Inflammatory macrophage (primary cell): ENCODE data around the gene CAPS2.
"Not testable (repeated sequence)": the region's sequence is repeated elsewhere in the genome, so short reads cannot be mapped to it uniquely, and the experiment has no call there.

ENCODE experiments used
- DNase-seq, 2 donors: peaks; one replicate each; pipeline ENCODE4 v3.0.0-alpha.2; 2020 to 2022
- total RNA-seq, 18 experiments: gene quantifications; one replicate each; lab custom pipeline; 2026; ENCODE audit warnings: mixed read lengths in 6 of 18, inconsistent platforms in 2 of 18; lab: John Stamatoyannopoulos, UW

Gene CAPS2
- 0.29 to 5.4 (median 1.8) reads per million in 18 experiments for total RNA-seq

DNA sequence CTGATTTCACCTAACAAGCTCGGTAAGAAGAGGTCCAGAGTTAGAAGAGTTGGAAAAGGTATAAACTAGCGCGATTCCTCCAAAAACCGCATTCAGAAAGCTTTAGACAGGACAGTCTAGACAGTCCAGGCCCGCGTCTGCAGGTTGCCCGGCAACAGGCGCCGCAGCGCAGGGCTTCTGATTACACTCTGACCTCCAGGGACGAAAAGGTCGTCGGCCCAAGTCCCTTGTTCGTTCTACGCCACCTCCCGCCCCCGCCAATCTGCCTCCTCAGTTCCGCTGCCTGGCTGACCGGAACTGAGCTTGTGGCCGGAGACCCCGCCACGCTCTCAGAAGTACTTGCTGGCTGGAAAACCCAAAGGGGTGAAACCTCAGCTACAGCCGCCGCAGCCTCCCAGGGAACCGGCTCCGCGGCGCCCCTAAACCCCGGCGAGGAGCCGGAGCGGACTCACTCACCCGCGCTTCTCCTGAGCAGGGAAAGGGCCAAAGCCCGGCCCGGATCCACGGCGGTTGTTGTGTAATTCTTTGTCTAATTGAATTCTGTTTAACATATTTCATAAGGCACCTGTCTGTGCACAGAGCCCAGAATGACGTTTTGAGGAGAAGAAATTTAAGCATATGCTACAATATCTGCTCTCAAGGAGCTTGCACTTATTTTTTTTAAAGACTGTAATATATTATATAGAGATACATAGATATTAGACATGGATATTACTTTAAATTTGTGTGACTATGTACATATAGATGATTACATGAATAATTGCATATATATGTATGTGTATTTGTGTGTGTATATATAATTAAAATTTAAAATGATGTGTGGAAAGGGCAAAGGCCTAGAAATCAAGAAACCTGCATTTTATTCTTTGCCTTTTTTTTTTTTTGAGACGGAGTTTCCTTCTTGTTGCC, at the start of gene CAPS2:
Gene CAPS2, minus strand, starts transcription at position 407 of the 909 bp plus-strand sequence. CDS start 3,826 bp downstream, outside the sequence.
- DNase-seq = peak; percentile 74 to 77

DNA sequence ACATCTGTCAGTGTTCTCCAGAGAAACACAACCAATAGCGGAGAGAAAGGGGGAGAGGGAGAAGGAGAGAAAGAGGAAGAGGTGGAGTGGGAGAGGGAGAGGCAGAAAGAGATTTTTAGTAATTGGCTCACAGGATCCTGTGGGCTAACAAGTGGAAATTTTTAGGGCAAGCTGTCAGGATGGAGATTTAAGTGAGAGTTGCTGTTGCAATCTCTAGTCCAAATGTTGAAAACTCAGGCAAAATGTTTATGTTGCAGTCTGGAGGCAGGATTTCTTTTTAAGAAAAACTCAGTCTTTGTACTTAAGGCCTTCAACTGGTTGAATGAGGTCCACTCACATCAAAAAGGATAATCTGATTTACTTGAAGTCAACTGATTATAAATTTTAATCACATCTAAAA, 48.2 kb upstream of the CAPS2 start:
- DNase-seq = no peak

DNA sequence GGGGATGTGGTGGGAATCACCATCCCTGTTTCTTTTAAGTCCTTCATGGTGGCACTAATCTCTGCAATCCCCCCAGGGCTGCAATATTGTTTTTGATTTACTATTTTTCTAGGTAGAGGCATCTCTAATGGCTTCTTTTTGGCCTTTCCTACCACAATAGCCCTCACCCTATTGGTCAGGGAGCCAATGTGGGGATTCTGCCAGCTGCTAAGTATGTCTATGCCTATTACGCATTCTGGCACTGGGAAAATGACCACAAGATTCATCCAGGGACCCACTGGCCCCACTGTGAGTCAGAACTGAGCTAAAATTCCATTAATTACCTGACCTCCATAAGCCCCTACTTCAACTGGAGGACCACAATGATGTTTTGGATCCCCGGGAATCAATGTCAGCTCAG, 44.8 kb upstream of the CAPS2 start:
- no peak for DNase-seq

DNA sequence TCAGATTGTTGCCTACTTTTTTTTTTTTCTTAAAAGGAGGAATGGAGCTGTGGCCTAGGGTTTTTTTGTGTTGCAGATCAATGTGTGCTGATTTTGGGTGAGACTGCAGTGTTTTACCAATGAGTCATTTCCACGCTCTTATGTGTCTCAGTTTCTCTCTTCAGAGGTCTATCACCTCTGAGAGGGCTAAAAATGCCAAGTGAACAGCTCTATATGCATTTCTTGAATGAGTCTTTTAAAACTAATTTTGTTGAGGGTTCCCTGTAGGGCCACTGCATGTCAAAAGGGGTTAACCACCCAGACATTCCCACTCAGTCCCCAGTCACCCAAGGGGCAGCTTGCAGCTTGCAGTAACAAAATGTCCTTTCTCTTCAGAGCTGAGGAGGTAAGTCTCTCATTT, 36.5 kb upstream of the CAPS2 start:
- no peak for DNase-seq

DNA sequence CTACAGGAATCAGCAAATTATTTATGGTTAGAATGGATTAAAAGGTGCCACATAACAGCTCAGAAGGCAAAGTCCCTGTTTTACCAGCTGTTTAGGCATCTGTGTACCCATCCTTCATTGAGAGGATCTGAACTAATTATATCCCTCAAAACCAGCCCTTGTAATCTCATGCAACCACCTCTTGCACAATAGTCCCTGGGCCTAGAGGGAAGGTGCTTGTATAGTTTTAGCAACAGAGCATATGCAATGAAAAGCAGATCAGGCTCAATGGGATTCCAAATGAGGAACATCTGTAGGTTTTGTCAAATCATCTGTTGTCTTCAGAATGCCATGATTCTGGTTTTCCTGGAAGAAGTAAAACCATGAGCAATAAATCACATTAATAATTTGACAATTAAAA, 34.8 kb upstream of the CAPS2 start:
- DNase-seq = peak; percentile 72 to 76

DNA sequence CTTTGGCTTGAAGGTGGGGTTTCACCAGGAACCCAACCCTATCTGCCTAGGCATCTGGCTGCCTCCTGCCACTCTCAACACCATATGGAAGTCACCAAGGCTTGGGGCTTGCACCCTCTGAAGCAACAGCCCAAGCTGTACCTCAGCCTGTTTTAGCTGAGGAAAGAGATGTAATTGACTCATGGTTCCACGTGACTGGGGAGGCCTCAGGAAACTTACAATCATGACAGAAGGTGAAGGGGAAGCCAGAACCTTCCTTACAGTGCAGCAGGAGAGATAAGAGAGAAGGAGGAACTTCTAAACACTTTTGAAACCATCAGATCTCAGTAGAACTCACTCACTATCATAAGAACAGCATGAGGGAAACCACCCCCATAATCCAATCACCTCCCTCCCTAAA, 31.3 kb upstream of the CAPS2 start:
- no peak for DNase-seq

DNA sequence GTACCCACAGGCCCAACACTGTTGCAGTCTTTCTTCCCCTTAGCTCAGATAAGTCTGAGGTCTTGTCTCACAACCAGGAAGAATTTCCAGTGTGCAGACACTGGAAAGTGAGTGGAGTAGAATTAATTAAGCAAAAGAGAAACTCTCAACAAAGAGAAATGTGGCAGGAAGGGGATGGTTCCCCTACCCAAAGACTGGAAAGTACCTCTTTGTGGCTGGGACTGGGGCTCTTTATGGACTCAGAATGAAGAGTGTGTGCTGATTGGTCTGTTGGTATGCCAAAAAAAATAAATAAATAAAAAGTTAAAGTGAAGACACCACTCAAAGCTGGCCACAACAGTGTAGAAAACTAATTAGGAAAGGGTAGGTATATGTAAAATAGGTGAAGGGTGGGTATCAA, 30.8 kb upstream of the CAPS2 start:
- DNase-seq = no peak

DNA sequence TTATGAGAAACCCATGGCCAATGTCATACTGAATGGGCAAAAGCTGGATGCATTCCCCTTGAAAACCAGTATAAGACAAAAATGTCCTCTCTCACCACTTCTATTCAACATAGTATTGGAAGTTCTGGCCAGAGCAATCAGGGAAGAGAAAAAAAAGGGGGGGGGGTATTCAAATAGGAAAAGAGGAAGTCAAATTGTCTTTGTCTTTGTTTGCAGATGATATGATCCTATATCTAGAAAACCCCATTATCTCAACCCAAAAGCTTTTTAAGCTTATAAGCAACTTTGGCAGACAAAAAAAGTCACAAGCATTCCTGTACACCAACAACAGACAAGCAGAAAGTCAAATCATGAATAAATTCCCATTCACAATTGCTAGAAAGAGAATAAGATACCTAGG, 23.9 kb upstream of the CAPS2 start:
- DNase-seq = no peak

DNA sequence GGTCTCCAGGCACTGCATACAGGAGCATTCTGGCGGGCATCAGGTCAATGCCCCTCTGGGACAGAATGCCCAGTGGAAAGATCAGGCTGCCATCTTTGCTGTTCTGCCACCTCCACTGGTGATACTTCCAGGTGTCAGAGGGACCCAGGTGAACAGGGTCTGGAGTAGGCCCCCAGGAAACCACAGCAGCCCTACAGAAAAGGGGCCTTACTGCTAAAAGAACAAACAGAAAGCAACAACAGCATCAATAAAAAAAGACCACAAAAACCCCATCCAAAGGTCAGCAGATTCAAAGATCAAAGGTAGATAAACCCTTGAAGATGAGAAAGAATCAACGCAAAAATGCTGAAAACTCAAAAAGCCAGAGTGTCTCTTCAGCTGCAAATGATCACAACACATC, 20.3 kb upstream of the CAPS2 start:
- DNase-seq = no peak

DNA sequence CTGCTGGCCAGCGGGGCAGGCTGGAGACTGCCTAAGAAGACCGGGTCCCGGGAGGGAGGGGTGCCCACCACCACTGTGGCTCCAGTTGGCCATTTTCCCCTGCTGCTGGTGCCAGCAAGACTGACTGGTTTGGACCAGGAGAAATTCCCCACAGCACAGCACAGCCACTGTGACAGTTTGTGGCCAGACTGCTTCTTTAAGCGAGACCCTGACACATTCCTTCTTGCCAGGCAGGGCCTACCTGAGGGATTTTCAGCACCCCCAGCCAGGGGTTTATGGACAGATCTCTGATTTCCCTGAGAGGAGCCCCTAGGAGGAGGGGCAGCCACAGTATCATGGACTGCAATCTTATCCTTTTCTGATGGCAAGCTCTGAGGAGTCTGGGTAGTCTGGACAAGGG, 19.8 kb upstream of the CAPS2 start:
- DNase-seq = no peak

DNA sequence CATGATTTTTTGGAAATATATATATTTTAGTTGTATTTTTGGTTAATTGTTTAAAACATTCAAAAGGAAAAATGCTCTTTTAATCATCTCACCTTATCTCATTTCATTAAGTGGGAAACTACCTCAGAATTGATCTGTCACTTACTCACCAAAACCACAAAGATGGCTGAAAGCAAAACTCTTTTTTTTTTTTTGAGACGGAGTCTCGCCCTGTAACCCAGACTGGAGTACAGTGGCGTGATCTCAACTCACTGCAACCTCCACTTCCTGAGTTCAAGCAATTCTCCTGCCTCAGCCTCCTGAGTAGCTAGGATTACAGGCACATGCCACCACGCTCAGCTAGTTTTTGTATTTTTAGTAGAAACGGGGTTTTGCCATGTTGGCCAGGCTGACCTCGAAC, 16.1 kb upstream of the CAPS2 start:
- not testable (repeated sequence) for DNase-seq

DNA sequence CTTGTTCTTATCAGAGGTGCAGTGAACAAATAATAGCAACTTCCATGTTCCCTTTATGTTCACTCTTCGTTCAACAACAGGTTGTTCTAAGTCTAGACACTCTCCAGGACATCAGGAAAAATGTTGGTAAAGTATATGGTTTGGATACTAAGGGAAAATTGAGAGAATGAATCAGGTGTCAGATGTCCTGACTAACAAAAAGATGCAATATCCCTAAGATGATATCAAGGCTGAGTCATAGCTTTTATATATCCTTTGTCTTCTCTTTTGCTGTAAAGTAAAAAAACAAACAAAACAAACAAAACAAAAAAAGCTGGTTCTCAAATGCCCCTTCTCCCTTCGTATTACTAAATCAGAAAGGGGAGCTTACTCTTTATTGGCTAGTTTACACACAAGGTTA, 15.4 kb upstream of the CAPS2 start:
- no peak for DNase-seq

DNA sequence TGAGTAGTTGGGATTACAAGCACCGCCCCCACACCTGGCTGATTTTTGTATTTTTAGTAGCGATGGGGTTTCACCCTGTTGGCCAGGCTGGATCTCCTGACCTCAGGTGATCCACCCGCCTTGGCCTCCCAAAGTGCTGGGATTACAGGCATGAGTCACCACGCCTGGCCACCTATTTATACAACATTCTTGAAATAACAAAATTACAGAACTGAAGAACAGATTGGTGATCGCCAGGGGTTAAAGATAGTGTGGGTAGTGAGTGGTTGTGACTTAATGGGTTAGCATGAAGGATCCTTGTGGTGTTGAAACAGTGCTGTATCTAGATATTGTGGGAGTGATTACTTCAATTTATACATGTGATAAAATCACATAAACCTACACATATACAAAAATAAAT, 11.7 kb upstream of the CAPS2 start:
- no peak for DNase-seq

DNA sequence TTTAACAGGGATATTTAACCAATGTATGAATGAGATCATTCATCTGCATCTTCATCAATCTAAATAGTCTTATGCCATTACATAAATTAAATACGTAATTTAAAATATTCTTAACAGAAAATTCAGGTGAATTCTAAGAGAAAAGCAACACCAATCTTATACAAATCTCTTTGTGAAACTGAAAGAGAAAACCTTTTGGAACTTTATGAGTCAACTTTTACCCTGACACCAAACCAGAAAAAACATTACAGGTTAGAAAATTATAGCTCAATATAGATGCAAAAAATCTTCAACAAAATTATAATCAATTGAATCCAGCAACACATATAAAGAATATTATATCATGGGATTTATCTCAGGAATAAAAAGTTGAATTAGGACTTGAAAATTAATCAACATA, 7.8 kb upstream of the CAPS2 start:
- DNase-seq = no peak

DNA sequence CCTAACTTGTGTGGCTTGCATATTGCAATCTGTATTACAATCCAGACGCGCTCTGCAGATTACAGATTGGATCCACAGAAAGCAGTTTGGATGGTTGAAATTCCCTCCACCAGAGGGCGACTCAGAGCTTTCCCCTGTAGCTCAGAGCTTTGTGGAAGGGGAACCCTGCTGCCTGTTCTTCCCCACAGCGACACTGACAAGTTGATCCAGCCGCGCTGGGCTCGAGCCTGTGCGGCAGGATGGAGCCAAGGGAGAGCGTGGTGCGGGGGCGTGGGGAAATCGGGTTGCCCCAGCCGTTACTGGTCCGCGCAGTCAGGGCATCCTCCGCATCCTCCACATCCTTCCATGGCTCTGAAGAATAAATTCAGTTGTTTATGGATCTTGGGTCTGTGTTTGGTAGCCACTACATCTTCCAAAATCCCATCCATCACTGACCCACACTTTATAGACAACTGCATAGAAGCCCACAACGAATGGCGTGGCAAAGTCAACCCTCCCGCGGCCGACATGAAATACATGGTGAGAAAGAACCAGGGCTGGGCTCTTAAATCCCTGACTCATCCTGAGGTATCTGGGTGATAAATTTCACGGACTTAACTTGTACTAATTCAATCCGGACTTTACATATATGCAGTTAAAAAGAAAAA, 4.4 kb upstream of the CAPS2 start, which contains the start of gene GLIPR1L1:
Gene GLIPR1L1, plus strand, starts transcription at position 287 of the 647 bp plus-strand sequence. Its CDS starts 59 bp downstream, at position 346.
- peak; percentile 92 for DNase-seq

DNA sequence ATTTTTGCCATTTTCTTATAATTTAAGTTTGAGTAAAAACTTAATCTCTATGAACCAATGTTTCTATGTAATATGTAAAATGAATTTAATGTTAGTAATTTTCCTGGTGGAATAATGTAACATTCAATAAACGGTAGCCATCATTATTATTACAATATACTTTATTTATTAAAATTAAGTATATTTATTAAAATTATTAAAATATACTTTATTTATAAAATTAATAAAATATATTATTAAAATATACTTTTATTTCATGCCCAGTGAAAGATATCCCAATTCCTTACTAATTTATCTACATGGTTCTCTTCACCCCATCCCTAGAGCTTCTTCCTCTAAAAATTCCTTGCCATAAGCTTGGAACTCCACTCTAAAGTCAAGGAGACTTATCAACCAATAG, 2.5 kb downstream of the CAPS2 start:
- DNase-seq = no peak

DNA sequence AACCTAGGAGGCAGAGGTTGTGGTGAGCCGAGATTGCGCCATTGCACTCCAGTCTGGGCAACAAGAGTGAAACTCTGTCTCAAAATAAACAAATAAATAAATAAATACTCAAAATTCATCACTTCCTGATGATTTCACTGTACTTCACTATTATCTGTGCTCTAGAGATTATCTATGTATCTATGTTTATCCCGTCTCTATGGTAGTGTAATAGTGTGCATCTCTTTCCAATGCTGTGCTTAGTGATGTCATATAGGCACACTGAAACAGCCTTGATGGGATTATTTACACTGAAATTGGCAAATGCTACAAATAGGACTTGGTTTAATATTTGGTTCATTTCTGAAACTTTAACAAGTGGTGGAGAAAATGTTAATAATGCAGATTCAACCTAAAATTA, 6.5 kb downstream of the CAPS2 start:
- no peak for DNase-seq

DNA sequence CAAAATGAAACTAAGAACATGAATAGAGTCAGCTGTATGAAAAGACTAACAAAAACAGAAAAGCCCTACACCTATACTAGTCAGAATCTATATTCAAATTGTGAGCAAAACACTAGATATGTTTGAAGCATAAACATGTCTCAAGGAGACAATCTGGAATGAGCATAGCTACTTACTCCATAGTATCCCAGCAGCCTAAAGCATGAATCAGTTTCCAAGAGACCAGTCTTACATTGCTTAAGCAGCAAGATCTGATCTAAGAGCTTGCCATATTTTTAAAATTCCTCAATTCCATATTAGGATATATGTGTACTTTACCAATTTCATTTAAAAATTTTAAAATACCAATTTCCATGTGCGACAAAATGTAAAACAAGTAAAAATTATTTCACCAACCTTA, 7.7 kb downstream of the CAPS2 start:
- DNase-seq = no peak

DNA sequence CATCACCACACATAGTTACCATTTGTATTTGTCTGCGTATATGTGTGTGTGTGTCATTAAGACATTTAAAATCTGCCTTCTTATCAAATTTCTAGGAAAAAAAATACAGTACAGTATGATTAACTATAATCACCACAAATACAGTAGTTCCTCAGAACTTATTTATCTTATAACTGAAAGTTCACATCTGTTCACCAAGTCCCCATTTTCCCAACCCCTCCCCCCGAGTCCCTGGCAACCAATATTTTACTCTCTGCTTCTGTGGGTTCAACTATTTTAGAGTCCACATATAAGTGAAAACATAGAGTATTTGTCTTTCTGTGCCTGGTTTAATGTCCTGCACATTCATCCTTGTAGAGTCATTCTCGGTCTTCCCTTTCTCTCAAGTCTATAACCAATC, 12.3 kb downstream of the CAPS2 start:
- no peak for DNase-seq

DNA sequence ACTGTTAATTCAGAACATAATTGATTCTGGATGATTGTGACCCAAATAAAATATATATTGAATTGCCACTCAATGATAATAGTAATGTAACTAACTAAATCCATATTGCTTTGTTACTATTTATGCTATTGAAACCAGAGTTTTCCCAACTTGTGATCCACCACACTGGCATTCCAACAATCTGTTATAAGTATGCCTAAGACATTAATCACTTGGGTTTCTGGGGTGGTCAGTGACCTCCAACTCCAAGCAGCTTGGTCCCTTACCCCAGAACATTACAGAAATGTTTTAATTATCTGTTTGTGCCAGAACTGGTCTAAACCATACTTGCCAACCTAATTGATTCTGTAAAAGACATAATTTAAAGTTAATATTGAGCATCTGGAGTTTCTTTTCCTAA, 14.6 kb downstream of the CAPS2 start:
- DNase-seq = no peak

DNA sequence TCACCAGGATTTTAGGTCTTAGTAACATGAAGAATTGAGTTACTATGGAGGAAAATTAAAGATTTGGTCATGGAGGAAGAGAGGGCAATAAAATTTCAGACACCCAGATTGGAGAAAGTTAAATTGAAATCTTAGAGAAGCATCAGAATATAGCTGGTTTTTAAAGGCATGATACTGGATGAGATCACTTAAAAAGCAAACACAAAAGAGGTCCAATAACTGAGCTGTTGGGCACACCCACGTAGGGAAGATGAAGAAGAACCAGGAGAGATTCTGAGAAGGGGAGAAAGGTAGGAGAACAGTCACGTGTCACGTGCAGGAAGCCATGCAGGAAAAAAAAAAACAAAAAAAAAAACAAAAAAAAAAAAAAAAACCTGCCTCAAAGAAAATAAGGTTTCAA, 18.8 kb downstream of the CAPS2 start:
- no peak for DNase-seq

DNA sequence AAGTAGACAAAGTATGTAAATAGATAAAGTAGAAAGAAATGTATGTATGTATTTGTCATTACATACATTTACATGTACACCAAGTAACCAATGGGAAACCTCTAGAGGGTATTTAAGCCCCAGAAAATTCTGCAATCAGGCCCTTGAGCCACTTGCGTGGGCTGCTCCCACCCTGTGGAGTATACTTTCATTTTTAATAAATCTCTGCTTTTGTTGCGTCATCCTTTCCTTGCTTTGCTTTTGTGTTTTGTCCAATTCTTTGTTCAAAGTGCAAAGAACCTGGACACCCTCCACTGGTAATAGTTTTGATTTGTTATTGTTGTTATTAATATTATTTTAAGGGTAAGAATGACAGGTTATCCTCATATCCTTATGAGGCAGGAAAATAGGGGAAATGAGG, 21.8 kb downstream of the CAPS2 start:
- DNase-seq = no peak

DNA sequence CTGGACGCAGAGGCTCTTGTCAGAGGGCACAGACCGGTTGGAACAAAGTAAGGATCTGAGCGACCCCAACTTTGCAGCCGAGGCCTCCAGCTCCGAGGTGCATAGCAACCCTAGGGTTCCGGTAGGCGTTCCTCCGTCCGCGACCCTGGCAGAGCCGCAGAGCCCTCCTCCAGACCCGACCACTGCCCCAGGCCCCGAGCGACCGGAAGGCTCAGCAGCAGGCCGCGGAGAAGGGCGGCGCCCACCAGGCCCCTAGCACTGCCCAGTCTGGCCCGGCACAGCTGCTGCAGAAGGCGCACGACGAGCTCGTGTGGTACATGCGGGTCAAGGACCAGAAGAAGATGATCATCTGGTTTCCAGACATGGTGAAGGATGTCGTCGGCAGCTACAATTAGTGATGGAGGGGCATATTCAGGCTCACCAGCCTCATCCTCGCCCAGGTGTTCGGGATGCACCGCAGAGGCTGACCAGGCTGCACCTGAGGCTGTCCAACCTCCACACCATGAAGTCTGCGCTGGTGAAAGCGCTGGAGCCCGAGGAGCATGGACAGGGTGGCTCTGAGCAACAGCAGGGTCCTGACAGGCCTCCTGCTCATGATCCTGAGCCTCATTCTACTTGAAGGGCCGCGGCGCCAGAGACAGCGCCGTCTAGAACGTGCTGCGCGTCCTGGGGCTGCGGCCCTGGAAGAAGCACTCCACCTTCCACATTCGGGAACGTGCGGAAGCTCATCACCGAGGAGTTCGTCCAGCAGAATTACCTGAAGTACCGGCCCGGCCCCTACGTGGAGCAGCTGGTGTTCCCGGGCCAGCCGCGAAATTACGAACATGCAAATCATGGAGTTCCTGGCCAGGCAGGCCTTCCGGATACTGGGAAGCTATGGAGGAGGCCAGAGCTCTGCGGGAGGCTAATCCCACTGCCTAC, 24.5 kb downstream of the CAPS2 start:
- no peak for DNase-seq
